HS-5 (cell line): ENCODE results near the gene CD209.

Experiments used
- DNase-seq: peaks from one replicate; pipeline ENCODE4 v3.0.0-alpha.2; 2012; ENCODE audit warnings: low read depth

Gene CD209

DNA sequence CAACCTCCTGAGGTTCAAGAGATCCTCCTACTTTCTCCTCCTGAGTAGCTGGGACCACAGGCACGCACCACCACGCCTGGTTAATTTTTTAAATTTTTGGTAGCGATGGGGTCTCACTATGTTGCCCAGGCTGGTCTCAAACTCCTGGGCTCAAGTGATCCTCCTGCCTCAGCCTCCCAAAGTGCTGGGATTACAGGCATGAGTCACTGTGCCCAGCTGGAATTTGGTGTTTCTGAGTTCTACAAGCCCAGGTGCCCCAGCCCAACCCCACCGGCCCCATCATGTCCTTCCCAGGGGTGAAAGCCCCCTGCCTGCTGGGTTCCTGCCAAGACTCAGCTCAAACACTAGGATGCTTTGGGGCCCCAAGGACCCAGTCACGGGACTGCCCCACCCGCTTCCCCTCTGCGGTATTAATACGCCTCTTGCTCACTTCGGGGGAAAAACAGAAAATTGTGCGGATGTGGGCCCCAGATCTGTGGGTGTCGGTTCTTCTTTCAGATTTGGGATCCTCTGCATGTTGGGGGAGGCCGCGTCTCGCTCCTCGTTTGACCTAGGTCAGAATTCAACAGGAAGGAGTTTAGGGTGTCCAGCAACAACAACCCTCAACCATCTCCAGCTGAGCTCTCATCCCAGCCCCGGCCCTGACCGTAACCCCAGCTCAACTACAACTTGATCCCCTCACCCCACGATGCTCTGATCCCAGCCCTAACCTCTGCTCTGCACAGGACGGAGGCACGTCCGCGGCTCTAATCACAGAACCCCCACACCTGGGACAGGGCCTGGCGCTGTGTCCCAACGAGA is 41.7 kb downstream of the CD209 start:
- no peak for DNase-seq

- DNase-seq, result no peak
These were observed 42.9 kb downstream of the CD209 start for GRCh38 chr19:7704280-7705060.

- DNase-seq, result no peak
These were observed 44.0 kb downstream of the CD209 start for GRCh38 chr19:7703332-7703731.

DNA sequence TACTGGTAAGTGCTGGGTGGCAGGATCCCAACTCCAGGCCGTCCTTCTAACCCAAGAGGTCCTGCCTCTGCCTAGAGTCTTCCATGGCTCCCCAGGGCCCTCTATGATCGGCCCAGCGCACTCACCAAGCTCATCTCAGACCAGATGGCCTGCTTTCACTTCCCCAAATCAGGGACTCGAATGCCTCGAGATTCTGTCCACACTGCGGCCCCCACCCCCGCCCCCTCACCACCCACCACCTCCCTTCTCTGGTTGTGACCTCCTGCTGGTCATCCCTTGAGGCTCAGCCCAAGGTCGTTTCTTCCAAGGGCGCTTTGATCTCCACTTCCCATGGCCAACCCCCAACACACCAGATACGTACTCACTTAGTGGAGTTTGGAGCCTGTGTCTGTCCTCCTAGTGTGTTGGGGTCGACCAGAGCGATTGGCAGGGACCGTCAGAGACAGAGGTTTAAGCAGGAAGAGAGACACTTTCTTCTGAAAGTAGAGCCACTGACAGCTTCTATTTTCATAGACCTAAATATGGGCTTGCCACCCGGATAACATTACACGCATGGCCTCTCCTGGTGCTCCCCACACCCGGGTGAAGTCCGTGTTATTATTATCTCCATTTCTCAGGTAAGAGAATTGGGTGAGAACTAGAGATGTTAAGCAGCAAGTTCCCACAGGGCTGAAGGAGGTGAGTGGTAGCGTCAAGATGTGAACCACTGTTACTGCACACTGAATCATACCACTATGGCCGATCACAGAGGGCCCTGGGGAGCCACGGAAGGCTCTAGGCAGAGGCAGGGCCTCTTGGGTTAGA is 45.5 kb downstream of the CD209 start, which contains the start of gene FCER2:
Gene FCER2, minus strand, starts transcription at position 478 of the 804 bp plus-strand sequence. CDS start 2,371 bp downstream, outside the sequence.
- DNase-seq, result no peak

DNA sequence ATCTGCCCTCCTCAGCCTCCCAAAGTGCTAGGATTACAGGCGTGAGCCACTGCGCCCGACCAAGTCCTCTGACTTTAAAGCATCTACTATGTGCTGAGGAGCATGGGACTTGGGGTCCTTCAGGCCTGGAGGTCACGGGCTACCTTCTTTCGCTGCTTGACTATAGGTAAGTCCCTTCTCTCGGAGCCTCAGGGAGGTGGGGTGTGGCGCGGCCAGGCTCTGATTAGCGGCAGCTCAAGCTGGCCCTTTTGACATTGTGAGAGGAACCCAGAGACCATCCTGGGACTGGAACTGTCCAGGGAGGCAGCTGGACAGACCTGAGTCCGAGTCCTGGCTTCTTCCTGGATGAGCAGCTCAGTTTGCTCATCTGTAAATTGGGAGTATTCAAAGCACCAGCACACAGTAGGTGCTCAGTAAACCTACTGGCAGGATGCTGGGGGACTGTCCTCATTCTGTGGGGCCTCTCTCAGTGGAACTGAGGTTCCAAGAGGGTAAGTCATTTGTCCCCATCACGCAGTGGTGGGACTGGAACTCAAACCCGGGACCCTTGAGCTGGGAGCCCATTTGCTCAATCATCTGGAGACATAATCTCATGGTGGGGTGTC is 46.2 kb downstream of the CD209 start:
- DNase-seq, result no peak

GRCh38 chr19:7699417-7700401 is 47.6 kb downstream of the CD209 start:
- no peak for DNase-seq

DNA sequence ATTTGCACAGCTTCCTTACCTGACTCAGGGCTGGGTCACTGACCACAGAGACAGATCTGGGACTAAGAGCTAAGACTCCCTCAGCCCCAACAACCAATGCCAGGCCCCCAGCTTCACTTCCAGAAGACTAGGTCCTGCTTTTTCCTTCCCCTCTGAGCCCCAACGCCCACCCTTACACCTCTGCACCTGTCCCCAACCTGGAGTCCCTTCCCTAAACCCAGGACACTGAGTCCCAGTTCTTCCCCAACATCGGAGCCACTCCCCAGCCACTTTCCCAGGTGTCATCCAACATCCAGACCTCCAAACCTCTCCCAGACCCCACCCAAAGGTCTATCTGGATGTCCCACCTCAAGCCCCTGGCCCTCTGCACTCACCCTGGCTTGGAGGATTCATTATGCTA is 48.3 kb downstream of the CD209 start:
- no peak for DNase-seq

- no peak for DNase-seq
These were observed 48.8 kb downstream of the CD209 start for GRCh38 chr19:7698583-7698982.

DNA sequence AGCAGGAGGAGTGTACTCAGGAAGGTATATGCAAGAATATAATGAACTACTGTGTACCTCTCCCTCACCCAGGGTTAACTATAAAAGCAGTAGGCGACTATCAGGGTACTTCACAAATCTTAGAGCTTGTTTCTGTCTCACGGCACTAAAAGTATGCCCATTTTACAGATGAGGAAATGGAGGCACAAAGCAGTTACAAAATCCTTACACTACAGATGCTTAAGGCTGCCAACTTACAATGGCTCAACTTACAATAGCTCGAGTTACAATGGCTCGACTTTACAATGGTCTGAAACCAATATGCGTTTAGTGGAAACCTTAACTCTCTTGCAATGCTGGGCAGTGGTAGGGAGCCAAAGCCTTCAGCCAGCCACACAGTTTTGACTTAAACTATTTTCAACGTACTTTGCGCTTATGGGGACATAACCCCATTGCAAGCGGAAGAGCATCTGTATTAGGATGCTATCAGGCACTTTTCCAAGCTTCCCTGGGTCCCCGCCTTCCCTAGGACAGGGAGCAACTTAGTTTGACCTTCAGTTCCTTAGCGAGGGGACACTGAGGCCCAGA is 49.5 kb downstream of the CD209 start:
- DNase-seq, result no peak

DNA sequence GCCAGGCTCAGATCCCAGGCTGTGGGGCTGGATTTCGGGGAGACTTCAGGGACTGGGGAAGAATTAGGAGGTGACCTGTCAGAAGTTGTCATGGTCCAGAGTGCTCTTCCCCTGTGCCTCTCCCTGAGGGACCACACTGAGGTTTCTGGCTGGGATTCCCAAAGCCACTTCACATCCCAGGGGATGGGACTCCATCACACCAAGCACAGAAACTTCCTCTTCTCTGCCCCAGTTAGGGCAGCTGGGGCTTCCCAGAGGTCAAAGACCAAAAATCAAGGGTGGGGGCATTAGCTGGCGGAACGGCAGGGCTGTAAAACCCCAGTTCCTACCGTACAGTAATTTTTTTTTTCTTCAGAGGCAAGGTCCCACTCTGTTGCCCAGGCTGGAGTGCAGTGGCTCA is 52.8 kb downstream of the CD209 start:
- no peak for DNase-seq

DNA sequence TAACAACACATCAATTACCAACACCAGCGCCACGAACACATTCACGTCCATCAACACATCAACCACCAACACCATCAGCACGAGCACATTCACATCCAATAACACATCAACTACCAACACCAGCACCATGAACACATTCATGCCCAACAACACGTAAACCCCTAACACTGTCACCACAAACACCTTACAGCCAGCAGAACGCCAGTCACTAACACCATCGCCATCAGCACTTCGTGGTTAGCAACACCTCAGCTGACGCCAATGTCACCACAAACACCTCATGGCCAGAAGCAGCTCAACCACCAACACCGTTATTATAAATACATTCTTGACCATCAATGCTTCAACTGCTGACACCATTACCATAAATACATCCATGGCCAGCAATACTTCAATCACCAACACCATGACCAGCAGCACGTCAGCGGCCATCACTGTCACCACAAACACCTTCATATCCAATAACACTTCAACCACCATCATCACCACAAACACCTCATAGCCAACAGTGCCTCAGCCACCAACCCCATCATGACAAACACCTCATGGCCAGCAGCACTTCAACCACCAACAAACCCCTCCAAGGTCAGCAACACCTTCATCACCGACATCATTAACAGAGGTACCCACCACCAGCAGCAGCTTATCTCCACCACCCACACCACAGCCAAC is 54.8 kb downstream of the CD209 start:
- DNase-seq, result no peak

DNA sequence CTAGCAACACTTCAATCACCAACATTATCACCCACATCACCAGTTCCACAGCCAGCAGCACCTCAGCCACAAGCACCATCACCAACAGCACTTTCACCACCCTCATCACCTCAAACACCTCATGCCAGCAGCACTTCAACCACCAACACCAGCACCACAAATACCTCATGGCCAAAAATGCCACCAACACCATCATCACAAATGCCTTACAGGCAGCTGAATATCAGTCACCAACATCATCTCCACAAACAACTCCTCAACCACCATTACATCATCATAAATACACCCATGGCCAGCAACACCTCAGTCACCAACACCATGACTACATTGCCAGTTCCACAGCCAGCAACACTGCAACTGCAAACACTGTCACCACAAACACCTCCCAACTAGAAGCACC is 55.8 kb downstream of the CD209 start:
- no peak for DNase-seq

- DNase-seq, result no peak
These were observed 56.5 kb downstream of the CD209 start for GRCh38 chr19:7690779-7691258.
